Liver (tissue), 9 donors: ENCODE data around the gene IL12RB1. TPM values are rescaled to one million over a fixed set of nuclear protein-coding genes. Genes with fewer than 3 reads are reported as not detected.

Experiments used
- DNase-seq: peaks from one replicate; pipeline ENCODE4 v3.0.0-alpha.2; 2017; ENCODE audit warnings: low spot score
- H3K27ac ChIP-seq, 2 donors: one replicate each; pipeline ENCODE4 v1.7.0; 2013; ENCODE audit warnings: inconsistent platforms in 2 of 2, low read length in 2 of 2, control low read depth in 1 of 2, low read depth in 1 of 2, mild to moderate bottlenecking in 1 of 2
- H3K27me3 ChIP-seq, 4 donors: one replicate each; pipeline versions ENCODE4 v1.6.1 to v1.7.0; 2013; ENCODE audit warnings: low read length in 3 of 4, inconsistent platforms in 1 of 4, mild to moderate bottlenecking in 1 of 4, moderate library complexity in 1 of 4; ENCODE audit not compliant: control insufficient read depth in 4 of 4, insufficient read depth in 4 of 4
- H3K36me3 ChIP-seq, 4 donors: one replicate each; pipeline versions ENCODE4 v1.6.1 to v1.7.0; 2013; ENCODE audit warnings: low read length in 3 of 4, mild to moderate bottlenecking in 3 of 4, low read depth in 1 of 4, moderate library complexity in 1 of 4; ENCODE audit not compliant: control insufficient read depth in 4 of 4, insufficient read depth in 3 of 4
- H3K4me1 ChIP-seq, 4 donors: one replicate each; pipeline versions ENCODE4 v1.6.1 to v1.7.0; 2013; ENCODE audit warnings: low read length in 3 of 4, mild to moderate bottlenecking in 3 of 4, moderate library complexity in 1 of 4; ENCODE audit not compliant: control insufficient read depth in 4 of 4, insufficient read depth in 4 of 4
- H3K4me3 ChIP-seq, 3 donors: one replicate each; pipeline versions ENCODE4 v1.6.1 to v1.7.0; 2013; ENCODE audit warnings: low read length in 3 of 3, control low read depth in 1 of 3, low read depth in 1 of 3, mild to moderate bottlenecking in 1 of 3
- H3K9ac ChIP-seq, 2 donors: one replicate each; pipeline ENCODE4 v1.7.0; 2013; ENCODE audit warnings: low read length in 2 of 2, mild to moderate bottlenecking in 2 of 2, moderate library complexity in 2 of 2, control low read depth in 1 of 2, low read depth in 1 of 2
- H3K9me3 ChIP-seq, 4 donors: one replicate each; pipeline versions ENCODE4 v1.6.1 to v1.7.0; 2013; ENCODE audit warnings: low read length in 3 of 4; ENCODE audit not compliant: control insufficient read depth in 4 of 4
- EGR1 ChIP-seq, 2 donors: IDR thresholded peaks; 2 replicates each; pipeline ENCODE4 v1.6.1; 2016 to 2018; ENCODE audit warnings: antibody characterized with exemption in 2 of 2, low read depth in 2 of 2
- FOXA1 ChIP-seq: IDR thresholded peaks from 2 replicates; pipeline ENCODE4 v1.6.1; 2016; ENCODE audit warnings: antibody characterized with exemption
- GABPA ChIP-seq, 2 donors: IDR thresholded peaks in 1 of 2; conservative IDR thresholded peaks in 1 of 2; 2 replicates each; pipeline ENCODE4 v1.6.1; 2016; ENCODE audit warnings: antibody characterized with exemption in 2 of 2, mild to moderate bottlenecking in 1 of 2, moderate library complexity in 1 of 2
- HNF4A ChIP-seq, 2 donors: conservative IDR thresholded peaks; 2 replicates each; pipeline ENCODE4 v1.6.1; 2016; ENCODE audit warnings: antibody characterized with exemption in 2 of 2, mild to moderate bottlenecking in 2 of 2
- HNF4G ChIP-seq: IDR thresholded peaks from 2 replicates; pipeline ENCODE4 v1.6.1; 2016; ENCODE audit warnings: antibody characterized with exemption
- MAX ChIP-seq: IDR thresholded peaks from 2 replicates; pipeline ENCODE4 v1.6.1; 2016; ENCODE audit warnings: antibody characterized with exemption
- NR2F2 ChIP-seq: IDR thresholded peaks from 2 replicates; pipeline ENCODE4 v1.6.1; 2016; ENCODE audit warnings: antibody characterized with exemption
- TAF1 ChIP-seq: conservative IDR thresholded peaks from 2 replicates; pipeline ENCODE4 v1.6.1; 2016; ENCODE audit warnings: antibody characterized with exemption, mild to moderate bottlenecking
- YY1 ChIP-seq: IDR thresholded peaks from 2 replicates; pipeline ENCODE4 v1.6.1; 2016; ENCODE audit warnings: antibody characterized with exemption, mild to moderate bottlenecking
- WGBS: extraction: QIAGEN DNeasy Blood & Tissue Kit; methylation state at CpG from one replicate; pipeline ENCODE4 v1.1.7; 2013; 5-methylcytosine and 5-hydroxymethylcytosine counted together
- polyA plus RNA-seq, 2 donors: library from polyadenylated mRNA; stranded (reverse) in 1 of 2; unstranded in 1 of 2; fragments of 200-250 nt in 1 of 2; fragments of >200 nt in 1 of 2; fragmentation: Nextera tagmentation in 1 of 2; extraction: Ambion mirVana in 1 of 2; gene quantifications; one replicate each; pipeline versions ENCODE4 v1.2.1 to v1.2.3, GENCODE V29; 2013 to 2015
- total RNA-seq, 2 donors: library from RNA; depleted of rRNA; stranded (reverse); fragments of >200 nt; gene quantifications; one replicate each; pipeline ENCODE4 v1.2.3, GENCODE V29; 2014
- TF ChIP-seq, protein P1 (sequence below): fragments of 150-350 bp; IDR thresholded peaks from 2 replicates; pipeline ENCODE4 v1.5.1; 2017; ENCODE audit warnings: improper control_type of control experiment, low read depth, low read length; ENCODE audit not compliant: missing input control
- TF ChIP-seq, protein P2 (sequence below): IDR thresholded peaks from 2 replicates; pipeline ENCODE4 v1.6.1; 2016; ENCODE audit warnings: antibody characterized with exemption, mild to moderate bottlenecking
- TF ChIP-seq, protein P3 (sequence below): IDR thresholded peaks from 2 replicates; pipeline ENCODE4 v1.6.1; 2016; ENCODE audit warnings: antibody characterized with exemption
- donor health status: healthy.
- donor health status: healthy.
- donor health status: healthy.
- donor health status: healthy.
- donor health status: healthy.

IL12RB1 gene
- total and polyA plus RNA-seq, 4 donors: 0.43 to 2.4 (median 1.1) TPM

- TF ChIP-seq, protein P1, sequence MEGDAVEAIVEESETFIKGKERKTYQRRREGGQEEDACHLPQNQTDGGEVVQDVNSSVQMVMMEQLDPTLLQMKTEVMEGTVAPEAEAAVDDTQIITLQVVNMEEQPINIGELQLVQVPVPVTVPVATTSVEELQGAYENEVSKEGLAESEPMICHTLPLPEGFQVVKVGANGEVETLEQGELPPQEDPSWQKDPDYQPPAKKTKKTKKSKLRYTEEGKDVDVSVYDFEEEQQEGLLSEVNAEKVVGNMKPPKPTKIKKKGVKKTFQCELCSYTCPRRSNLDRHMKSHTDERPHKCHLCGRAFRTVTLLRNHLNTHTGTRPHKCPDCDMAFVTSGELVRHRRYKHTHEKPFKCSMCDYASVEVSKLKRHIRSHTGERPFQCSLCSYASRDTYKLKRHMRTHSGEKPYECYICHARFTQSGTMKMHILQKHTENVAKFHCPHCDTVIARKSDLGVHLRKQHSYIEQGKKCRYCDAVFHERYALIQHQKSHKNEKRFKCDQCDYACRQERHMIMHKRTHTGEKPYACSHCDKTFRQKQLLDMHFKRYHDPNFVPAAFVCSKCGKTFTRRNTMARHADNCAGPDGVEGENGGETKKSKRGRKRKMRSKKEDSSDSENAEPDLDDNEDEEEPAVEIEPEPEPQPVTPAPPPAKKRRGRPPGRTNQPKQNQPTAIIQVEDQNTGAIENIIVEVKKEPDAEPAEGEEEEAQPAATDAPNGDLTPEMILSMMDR: no peak
- TF ChIP-seq HNF4A (conservative IDR thresholded peaks at IDR 0.05) (no peak), TAF1 (no peak)
These were observed 43.9 kb upstream of the IL12RB1 start (continued) for GRCh38 chr19:18130523-18131242.

DNA sequence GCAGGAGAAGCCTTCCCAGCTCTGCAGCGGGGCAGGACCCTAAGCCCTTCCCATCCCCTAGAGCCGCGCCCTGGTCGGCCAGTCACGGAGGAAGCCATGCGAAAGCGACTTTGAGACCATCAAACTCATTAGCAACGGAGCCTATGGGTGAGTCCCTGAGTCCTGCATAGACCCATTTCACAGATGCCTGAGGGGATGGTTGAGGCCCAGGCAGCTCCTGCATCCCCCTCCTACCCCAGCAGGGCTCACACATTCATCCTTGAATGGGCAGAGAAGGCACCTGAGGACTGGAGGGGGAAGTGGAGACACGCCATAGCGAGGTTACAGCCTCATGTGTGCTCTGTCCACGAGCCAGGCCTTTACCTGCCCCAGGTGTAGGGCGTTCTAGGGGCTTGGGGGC lies 42.1 kb upstream of the IL12RB1 start:
- Histone ChIP-seq H3K9me3 (no peaks in the 10 kb centered on the region), H3K27ac (no peak overlapping the region), H3K9ac (no peak overlapping the region), H3K36me3 (peaks cover 11 to 59% (median 37%) of the 10 kb centered on the region in 4 donors), H3K27me3 (no peaks in the 10 kb centered on the region), H3K4me3 (no peak overlapping the region), H3K4me1 (no peaks in the 10 kb centered on the region)
- WGBS: 97% methylated on average over 12 of the region's 12 CpGs
- TF ChIP-seq YY1 (no peak), TAF1 (no peak), NR2F2 (no peak), HNF4G (no peak), MAX (no peak), FOXA1 (no peak), GABPA (IDR thresholded peaks at IDR 0.05 in 1 of 2, conservative IDR thresholded peaks at IDR 0.05 in 1 of 2) (no peak), EGR1 (IDR thresholded peaks at IDR 0.05; ENCODE audit: low read depth in 2 of 2) (no peak), HNF4A (conservative IDR thresholded peaks at IDR 0.05) (no peak)
- TF ChIP-seq, protein P1: no peak
- TF ChIP-seq, protein P2, sequence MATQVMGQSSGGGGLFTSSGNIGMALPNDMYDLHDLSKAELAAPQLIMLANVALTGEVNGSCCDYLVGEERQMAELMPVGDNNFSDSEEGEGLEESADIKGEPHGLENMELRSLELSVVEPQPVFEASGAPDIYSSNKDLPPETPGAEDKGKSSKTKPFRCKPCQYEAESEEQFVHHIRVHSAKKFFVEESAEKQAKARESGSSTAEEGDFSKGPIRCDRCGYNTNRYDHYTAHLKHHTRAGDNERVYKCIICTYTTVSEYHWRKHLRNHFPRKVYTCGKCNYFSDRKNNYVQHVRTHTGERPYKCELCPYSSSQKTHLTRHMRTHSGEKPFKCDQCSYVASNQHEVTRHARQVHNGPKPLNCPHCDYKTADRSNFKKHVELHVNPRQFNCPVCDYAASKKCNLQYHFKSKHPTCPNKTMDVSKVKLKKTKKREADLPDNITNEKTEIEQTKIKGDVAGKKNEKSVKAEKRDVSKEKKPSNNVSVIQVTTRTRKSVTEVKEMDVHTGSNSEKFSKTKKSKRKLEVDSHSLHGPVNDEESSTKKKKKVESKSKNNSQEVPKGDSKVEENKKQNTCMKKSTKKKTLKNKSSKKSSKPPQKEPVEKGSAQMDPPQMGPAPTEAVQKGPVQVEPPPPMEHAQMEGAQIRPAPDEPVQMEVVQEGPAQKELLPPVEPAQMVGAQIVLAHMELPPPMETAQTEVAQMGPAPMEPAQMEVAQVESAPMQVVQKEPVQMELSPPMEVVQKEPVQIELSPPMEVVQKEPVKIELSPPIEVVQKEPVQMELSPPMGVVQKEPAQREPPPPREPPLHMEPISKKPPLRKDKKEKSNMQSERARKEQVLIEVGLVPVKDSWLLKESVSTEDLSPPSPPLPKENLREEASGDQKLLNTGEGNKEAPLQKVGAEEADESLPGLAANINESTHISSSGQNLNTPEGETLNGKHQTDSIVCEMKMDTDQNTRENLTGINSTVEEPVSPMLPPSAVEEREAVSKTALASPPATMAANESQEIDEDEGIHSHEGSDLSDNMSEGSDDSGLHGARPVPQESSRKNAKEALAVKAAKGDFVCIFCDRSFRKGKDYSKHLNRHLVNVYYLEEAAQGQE: no peak
- TF ChIP-seq, protein P3, sequence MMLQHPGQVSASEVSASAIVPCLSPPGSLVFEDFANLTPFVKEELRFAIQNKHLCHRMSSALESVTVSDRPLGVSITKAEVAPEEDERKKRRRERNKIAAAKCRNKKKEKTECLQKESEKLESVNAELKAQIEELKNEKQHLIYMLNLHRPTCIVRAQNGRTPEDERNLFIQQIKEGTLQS: no peak
- no peak for DNase-seq
